NCI-H1048 (cell line): ENCODE data around the gene SDC3.
"Not testable (repeated sequence)": the region's sequence is repeated elsewhere in the genome, so short reads cannot be mapped to it uniquely, and the experiment has no call there.

ENCODE experiments used
- DNase-seq: peaks from one replicate; lab custom pipeline; 2025; lab: John Stamatoyannopoulos, UW

Gene SDC3

GRCh38 chr1:30908696-30909364, at the start of gene SDC3:
Gene SDC3, minus strand, starts transcription at chr1:30908758. Its CDS starts 172 bp downstream, at chr1:30908586.
- DNase-seq, result no peak

- DNase-seq, result no peak
Observed at GRCh38 chr1:30957560-30958222, 49.1 kb upstream of the SDC3 start.

GRCh38 chr1:30955448-30956015, 47.0 kb upstream of the SDC3 start:
- DNase-seq, result no peak

GRCh38 chr1:30953685-30954084, 45.1 kb upstream of the SDC3 start:
- DNase-seq, result no peak

- DNase-seq, result no peak
Observed at GRCh38 chr1:30952098-30952497, 43.5 kb upstream of the SDC3 start.

- DNase-seq, result no peak
Observed at GRCh38 chr1:30950700-30951099, 42.1 kb upstream of the SDC3 start.

GRCh38 chr1:30950053-30950452, 41.5 kb upstream of the SDC3 start:
- DNase-seq, result no peak

- not testable (repeated sequence) for DNase-seq
Observed at GRCh38 chr1:30949487-30949838, 40.9 kb upstream of the SDC3 start.

GRCh38 chr1:30948813-30949486, 40.4 kb upstream of the SDC3 start:
- not testable (repeated sequence) for DNase-seq

GRCh38 chr1:30948278-30948677, 39.7 kb upstream of the SDC3 start:
- no peak for DNase-seq

- no peak for DNase-seq
Observed at GRCh38 chr1:30947212-30947611, 38.7 kb upstream of the SDC3 start.

- no peak for DNase-seq
Observed at GRCh38 chr1:30942326-30942963, 33.9 kb upstream of the SDC3 start.

GRCh38 chr1:30940541-30940940, 32.0 kb upstream of the SDC3 start:
- DNase-seq, result no peak

- no peak for DNase-seq
Observed at GRCh38 chr1:30936541-30937171, 28.1 kb upstream of the SDC3 start.

- not testable (repeated sequence) for DNase-seq
Observed at GRCh38 chr1:30935758-30936157, 27.2 kb upstream of the SDC3 start.

- DNase-seq, result no peak
Observed at GRCh38 chr1:30934613-30935012, 26.1 kb upstream of the SDC3 start.

- no peak for DNase-seq
Observed at GRCh38 chr1:30933874-30934252, 25.3 kb upstream of the SDC3 start.

- DNase-seq, result no peak
Observed at GRCh38 chr1:30930631-30931173, 22.1 kb upstream of the SDC3 start.

- DNase-seq, result no peak
Observed at GRCh38 chr1:30929944-30930525, 21.5 kb upstream of the SDC3 start.

- DNase-seq, result no peak
Observed at GRCh38 chr1:30929135-30929889, 20.8 kb upstream of the SDC3 start.

GRCh38 chr1:30928789-30929134, 20.2 kb upstream of the SDC3 start:
- no peak for DNase-seq
